IPS-NIHi7 (cell line): ENCODE data around the gene HDDC2.

Source experiments
- DNase-seq: peaks from one replicate; pipeline ENCODE4 v3.0.0; 2012; ENCODE audit warnings: mixed read lengths; ENCODE audit errors: extremely low spot score

The HDDC2 gene, protein sequence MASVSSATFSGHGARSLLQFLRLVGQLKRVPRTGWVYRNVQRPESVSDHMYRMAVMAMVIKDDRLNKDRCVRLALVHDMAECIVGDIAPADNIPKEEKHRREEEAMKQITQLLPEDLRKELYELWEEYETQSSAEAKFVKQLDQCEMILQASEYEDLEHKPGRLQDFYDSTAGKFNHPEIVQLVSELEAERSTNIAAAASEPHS

DNA sequence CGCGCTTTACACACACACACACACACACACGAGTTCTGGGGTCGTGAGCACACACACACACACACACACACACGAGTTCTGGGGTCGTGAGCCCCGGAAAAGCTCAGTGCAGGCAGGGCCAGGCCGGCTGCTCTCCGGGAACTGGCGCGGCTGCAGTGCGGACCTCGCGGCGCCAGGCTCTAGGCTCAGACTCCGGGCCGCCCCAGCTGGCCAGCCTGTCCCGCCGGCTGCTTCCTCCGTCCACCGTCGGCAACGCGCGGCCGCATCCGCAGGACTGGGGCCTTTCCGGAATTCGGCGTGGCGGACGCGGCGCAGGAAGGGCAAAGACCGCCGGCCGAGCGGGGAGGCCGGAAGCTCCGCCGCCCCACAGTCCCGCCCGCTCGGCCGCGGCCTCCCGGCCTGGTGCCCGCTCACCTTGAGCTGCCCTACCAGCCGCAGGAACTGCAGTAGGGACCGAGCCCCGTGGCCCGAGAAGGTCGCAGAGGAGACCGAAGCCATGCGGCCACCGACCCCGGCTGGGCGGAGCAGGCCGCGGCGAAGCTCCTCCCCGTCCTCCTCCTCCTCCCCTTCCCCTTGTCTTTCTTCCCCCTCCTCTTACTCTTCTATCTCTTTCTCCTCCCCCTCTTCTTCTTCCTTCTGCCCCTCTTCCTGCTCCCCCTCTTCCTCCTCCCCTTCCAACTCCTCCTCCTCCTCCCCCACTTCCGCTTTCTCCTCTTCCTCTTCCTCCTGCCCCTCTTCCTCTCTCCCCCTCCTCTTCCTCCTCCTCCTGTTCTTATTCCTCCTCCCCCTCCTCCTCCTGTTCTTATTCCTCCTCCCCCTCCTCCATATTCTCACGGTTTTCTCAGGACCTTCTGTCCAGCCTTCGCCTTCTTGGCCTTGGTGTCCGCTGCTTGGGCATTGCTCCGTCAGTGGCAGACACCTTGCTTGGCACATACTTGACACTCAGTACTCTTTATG, at the start of gene HDDC2:
HDDC2 (minus strand) TSS at position 533 of the 957 bp plus-strand sequence; CDS start at position 498, 35 bp downstream.
- DNase-seq: peak; percentile 81

DNA sequence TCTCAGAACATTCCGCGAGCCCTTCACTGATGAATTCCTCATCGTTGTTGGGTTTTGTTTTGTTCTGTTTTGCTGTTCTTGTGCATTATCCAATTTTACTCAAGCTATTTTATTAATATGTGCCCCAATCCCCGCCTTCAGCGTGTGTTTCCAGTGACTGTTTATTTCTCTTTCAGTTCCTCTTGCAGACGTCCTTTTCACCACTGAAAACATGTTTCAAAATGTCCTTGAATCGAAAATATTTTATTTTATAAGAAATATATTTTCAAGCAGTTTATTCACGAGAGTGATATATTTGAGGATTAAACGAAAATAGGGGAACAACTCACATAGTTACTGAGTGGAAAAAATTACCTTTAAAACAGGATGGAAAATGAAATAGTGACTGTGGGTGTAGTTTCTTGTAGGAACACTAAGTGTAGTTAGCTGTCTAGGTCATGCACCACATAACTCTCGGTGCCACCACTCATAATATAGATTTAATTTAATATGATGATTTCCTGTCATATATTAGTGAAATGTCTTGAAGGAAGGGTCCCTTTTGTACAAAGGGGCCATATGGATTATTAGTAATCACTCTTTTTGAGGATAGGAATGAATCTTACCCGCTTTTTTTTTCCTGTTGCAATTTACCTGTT, 45.3 kb upstream of the HDDC2 start:
- no peak for DNase-seq

DNA sequence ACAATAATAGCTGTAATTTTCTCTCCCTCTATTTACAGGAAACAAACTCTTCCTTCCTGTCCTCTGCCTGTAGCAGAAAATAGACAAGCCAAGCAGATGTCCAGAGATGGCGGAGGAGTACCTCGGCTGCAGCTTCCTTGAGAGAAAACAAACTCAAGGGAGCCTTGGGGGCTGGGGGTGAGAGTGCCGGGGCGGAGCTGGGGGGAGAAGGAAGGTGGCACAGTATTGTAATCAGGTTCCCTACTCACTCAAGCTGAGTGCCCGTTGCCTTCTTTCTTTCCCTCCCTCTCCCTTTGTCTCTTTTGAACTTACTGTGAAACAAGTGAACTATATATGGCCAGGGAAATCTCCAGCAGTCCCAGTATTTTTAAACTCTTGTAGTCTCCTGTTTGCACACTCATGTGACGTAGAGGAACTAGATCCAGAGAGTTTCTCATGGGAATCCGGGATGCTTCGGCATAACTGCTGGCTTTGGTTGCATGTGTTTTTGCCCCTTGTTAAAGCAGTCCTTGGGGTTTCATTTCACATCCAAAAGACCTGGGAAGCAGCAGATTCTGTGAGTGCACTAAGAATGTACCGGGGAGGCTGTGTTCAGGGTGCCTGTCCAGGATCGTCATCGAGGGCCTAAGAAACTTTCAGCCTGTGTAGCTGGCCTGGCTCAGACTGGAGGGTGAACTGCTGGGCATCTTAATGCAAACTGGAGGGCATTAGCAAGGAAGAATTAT, 44.6 kb upstream of the HDDC2 start:
- no peak for DNase-seq

DNA sequence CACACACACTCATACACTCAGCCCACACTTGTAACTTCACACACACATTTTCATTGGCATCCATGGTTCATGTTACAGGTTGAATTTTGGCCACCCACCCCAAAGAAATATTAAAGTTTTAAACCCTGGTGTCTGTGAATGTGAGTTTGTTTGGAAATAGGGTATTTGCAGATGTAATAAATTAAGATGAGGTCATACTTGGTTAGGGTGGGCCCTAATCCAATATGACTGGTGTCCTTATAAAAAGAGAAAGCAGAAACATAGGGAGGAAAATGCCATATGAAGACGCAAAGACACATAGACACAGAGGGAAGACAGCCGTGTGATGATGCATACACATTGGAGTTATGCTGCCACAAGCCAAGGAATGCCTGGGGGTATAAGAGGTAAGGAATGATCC, 39.7 kb upstream of the HDDC2 start:
- no peak for DNase-seq

DNA sequence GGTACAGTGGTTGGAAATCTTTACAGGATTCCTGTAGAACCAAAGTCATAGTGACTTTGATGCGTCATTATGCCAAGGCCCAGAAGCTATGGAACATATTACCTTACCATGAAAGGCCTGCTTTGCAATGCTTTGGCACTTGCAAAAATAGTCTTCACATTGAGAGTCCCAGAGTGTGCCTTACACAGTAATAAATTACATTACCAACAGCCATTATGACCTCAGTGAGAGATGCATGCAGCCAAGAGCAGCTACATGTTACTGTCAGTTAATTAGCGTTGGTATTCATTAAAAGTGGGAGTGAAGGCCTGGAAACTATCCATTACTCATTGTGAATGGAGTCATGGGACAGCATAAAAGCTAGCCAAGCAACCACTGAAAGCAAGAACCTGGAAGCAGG, 39.2 kb upstream of the HDDC2 start:
- DNase-seq: no peak

DNA sequence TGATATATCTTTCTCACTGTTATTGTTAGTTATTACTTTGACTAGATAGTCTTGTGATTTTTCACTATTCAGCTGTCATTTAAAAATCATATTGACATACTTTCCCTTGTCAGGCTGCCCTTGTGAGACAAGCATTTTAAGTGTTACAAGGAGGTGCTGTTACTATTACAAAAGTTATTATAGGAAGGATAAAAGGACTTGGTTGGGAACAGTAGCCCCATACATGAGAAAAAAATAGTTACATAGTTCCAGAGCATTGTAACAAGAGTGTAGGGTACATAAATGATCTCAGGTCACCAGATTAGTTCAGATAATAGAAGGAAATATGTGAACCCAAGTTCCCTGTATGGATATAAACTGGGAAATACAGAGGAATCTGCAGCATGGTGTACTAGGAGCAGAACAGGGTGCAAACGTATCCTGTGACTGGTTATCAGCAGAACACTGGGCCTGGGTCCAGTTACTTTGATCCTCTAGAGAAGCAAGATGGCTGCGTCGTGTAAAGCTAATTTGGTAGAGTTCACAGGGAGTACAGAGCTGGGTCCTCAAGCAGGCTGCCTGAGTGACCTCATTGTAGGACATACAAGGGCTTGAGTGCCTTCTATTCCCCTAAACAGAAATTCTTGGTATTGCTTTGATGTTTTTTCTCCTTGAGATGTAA, 38.5 kb upstream of the HDDC2 start:
- no peak for DNase-seq

DNA sequence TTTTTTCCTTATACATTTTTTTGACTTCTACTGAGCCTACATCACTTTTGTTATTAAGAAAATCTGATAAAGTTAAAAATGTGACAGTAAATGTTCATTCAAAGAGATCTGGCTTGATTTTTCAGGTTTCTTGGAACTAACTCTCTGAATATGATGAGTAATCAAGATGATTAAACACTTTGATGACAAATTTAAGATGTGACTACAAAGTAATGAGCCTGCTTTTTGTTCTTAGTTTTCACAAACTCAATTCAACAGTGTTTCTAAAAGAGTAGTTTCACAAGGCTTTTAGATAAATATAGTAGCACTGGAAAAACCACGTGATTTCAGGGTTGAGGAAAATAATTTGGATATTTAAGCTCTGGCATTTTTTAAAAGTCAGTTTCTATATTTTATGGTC, 37.9 kb upstream of the HDDC2 start:
- DNase-seq: no peak

DNA sequence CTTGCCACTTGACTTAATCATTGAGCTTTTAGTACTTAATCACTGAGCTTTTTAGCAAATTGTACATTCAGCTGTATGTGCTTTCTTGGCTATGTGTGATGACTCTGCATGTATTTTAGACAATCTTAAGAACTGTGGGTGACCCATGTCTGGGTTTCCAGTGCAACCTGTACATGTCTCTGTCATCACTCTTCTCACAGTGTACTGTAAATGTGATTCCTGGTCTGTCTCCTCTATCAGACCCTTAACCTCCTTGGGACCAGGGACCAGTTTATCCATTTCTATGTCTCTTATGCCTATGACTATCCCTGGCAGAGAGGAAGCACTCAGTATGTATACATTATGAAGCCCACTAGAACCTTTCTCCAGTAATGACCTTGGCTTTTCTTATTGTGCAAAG, 36.6 kb upstream of the HDDC2 start:
- no peak for DNase-seq

DNA sequence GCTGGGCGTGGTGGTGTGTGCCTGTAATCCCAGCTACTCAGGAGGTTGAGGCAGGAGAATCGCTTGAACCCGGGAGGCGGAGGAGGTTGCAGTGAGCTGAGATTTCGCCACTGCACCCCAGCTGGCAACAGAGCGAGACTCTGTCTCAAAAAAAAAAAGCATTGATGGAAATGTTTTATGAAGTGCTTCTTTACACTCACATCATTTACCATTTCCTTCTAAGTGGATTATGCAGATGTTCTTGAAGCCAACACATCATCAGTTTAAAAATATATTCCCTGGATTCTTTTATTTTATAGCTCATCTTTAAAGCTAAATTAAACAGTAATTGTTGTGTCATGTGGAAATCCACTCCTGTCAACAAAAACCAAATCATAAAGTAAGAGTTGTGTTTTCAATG, 35.9 kb upstream of the HDDC2 start:
- no peak for DNase-seq

DNA sequence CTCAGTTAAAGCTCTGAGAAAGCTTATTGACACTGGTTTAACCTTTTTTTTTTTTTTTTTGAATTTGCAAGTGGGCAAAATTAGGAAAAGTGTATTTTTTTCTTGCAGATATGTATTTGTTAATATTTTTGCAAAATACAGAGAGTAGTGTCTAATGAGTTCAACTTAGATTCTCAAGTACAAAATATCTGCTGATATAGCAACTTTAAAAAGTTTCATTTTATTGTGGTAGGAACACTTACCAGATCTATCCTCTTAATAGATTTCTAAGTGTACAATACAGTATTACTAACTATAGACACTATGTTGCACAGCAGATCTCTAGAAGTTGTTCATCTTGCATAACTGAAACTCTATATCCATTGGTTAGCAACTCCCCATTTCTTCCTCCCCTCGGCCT, 30.9 kb upstream of the HDDC2 start:
- DNase-seq: no peak

DNA sequence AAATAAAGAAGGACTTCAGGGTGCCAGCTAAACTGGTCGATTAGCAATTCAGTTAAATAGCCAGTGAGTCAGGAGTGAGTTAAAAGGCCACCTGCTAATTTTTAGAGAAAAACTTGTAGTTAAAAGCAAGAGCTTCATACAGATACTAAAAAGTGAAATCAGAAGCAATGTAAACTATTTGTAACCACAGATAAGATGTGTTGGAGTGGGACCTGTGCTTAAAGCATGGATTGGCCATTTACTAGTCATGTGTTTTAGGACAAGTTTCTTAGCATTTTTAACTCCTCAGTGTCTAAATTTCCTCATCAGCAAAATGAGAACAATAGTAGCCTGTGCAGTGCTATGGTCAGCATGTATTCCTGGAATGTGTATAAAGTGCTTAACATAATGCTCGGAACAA, 23.8 kb upstream of the HDDC2 start:
- DNase-seq: no peak

DNA sequence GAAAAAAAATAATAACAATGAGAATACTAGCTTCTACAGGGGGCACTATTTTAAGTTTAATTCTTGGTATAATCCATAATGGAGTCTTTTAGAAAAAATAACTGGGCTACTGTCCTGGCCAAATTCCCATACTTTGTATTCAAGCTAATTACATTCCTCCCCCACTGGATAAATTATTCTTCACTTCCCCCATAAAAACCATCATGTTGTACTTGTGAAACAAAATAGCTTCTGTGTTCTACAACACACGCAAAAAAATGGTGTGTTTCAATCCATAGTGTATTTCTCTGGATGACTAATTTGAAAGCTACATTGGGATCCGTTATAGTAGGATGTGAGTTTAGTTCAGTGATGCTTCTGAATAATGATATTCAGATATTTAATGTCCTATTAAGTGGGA, 21.6 kb upstream of the HDDC2 start:
- DNase-seq: no peak

DNA sequence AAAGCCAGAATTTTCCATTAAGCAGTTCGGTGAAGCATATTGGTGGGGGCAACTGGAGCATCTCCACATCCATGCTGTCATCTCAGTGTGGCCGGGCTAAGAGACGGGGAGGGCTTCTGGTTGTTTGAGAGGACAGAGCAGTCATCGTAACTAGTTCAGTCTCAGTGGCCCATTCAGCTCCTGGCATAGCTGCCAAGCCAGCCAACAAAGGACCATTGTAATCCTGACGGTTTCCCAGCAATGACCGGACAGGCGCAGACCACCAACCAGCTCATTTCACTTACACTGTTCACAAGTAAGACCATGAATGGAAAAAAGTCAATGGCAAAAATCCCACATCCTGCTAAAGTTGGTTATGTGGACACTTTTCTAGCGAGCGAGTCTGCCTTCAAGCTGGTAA, 14.9 kb upstream of the HDDC2 start:
- DNase-seq: no peak

DNA sequence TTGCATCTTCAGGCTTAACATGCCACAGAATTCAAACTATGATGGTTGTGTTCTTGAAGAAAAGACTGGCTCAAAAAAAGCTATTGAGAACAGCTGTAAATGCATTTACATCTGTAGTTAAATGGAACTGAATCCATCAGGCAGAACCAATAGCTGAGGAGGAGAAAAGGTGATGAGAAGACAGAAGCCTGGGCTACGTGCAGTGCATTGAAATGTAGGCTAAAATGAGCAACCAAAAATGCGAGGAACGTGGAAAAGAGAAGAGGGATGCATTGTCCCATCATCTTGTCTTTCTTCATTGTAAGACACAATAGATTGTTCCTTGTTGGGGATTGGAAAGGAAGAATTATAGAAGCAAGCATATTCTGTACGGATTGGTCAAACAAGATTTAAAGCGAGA, 13.8 kb upstream of the HDDC2 start:
- DNase-seq: no peak

DNA sequence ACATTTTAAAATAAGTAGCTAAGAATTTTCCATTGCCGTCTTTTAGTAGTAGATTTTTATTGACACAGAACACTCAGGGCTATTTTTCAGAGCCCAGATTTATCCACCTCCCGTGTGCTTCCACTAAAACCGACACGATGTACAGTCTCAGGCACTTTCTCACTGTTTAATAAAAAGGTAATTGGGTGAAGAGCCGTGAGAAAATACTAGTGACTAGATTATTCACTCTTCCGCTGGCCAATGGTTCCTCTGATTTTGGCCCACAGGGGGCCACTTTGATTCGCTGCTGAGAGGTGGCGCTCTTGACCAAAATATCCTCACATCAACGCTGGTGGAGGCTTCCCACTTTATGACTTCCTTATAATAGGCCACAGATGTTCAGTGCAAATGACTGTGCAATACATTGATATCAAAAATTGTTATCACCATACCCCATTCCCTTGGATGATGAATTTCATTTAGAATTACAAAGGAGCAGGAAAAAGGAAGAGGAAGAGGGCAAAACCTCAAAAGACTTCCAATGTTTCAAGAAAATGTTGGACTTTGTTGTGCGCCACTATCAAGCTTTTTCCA, 12.3 kb upstream of the HDDC2 start:
- DNase-seq: peak; percentile 66

DNA sequence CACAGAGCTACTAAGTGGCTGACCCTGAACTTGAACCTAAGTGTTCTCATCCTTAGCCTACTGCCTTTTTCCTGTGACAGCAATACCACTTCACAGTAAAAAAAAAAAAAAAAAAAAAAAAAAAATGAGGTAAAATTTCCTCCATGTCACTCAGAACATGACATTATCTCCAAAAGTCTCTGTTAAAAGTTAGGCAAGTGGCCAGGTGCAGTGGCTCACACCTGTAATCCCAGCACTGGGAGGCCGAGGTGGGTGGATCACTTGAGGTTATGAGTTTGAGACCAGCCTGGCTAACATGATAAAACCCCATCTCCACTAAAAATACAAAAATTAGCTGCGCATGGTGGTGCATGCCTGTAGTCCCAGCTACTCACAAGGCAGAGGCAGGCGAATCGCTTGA, 11.2 kb upstream of the HDDC2 start:
- DNase-seq: no peak

DNA sequence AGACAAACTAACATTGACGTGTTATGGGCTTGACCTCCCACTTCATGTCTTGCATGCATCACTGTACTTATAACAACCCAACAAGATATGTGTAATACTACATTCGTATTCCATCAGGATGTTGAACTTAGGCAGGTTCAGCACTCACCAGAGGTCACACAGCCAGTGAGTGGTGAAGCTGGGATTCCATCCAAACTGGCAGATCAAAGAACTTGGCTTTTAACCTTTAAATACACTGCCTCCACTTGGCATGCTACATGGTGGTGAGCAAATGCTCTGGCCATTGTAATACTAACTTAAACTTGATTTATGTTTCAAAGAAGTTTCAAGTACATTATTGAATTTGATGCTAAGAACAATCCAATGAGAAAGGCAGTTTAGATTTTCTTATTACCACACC, 10.7 kb upstream of the HDDC2 start:
- DNase-seq: no peak

DNA sequence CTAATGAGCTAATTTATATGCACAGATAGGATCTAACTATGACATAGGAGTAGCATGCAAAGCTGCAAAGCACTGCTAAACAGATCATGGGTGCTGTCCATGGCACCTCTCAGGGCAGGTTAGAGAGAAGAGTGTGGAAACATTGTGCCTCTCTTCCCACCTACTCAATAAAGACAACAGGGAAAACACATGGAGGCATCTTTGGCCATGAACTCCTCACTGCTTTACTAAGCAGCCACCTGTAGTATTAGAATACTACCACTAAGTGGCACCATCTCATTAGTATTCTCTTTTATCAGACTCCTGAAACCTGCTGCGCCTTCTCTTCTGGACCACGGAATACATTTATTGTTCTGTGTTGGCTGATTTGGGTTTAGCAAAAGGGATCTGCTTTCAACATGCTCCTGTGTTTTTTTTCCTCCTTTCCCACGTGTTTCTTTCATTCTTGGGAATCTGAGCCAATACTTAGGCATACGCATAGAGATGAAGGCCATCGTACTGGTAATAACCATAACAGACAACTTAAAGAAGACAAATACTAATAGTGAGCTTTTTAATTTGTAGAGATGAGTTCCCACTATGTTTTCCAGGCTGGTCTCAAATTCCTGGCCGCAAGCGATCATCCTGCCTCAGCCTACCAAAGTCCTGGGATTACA, 9.4 kb upstream of the HDDC2 start:
- DNase-seq: peak; percentile 56

DNA sequence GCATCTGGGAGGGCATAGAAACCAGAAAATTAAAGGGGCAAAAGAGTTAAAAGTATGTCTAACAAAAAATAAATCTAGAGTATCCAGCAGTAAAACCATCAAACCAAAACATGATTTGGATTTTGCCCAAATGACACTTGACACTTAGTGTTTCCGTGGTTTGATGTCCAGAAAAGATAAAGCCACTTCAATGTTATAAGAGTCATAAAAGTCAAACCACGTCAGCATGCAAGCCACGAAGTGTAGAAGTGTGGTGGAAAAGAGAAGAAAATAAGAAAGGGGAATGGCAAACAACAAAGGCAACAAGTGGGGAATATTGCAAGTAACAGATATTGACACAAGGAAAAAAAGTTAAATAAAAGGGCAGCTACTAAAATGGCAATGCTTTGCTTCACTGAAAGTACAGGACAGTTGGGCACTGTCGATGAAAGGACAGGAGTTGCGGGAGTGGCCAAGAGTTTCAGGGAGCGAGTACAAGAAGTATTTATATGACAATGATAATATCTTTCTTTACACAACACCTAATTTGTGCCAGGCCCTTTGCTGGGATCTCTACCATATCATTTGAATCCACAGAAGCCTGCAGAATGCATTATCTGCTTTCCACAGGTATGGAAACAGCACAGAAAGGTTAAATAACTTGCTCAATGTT, 6.3 kb upstream of the HDDC2 start:
- no peak for DNase-seq

DNA sequence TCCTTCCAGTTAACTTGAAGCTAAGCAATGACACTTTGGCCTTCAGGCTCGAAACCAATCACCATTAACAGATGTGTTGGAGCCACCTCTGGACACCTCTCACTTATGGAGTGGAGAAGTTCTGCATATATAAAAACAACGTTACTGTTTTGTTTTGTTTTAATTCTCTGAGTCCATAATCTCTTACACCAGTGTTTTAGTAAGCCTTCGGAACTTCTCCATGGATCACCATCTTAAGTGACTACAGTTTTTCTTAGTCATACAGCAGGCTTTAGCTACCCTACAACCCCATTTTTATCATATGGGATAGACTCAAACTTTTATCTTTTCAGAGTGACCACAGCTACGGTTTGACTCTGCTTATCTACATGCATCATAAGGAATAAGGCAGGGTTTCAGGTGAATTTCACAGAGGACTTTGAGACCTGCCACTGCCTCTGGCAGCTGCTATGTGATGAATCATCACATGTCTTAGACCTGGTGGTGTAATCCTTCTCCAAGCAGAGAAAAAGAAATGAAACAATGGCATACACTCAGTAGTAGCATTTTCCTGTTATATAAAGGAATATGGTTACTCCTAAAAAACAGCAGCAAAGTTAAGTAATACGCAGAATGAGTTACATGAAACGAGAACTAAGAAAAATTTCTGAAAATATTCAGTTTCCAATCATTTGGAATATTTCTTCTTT, 5.5 kb upstream of the HDDC2 start:
- DNase-seq: no peak
